Limb (tissue), 2 donors: ENCODE measurements around the gene PLD1.
"Not testable (repeated sequence)": the region's sequence is repeated elsewhere in the genome, so short reads cannot be mapped to it uniquely, and the experiment has no call there.

Experiments
- DNase-seq, 2 donors: peaks; one replicate each; pipeline ENCODE4 v3.0.0-alpha.2; 2016; ENCODE audit errors: extremely low spot score in 2 of 2

PLD1 gene

GRCh38 chr3:171672124-171672523, 138.2 kb downstream of the PLD1 start:
- no peak for DNase-seq

- no peak for DNase-seq
Measured at GRCh38 chr3:171671709-171672108, 138.6 kb downstream of the PLD1 start.

- DNase-seq: no peak
Measured at GRCh38 chr3:171666516-171666915, 143.8 kb downstream of the PLD1 start.

- DNase-seq: no peak
Measured at GRCh38 chr3:171663805-171664204, 146.5 kb downstream of the PLD1 start.

GRCh38 chr3:171661484-171661883, 148.8 kb downstream of the PLD1 start:
- DNase-seq: no peak

- no peak for DNase-seq
Measured at GRCh38 chr3:171660188-171660587, 150.1 kb downstream of the PLD1 start.

GRCh38 chr3:171658841-171659240, 151.4 kb downstream of the PLD1 start:
- DNase-seq: peak in 1 of 2 donors; percentile 28

GRCh38 chr3:171654809-171655208, 155.5 kb downstream of the PLD1 start:
- DNase-seq: peak; percentile 34 to 76

GRCh38 chr3:171654326-171654725, 156.0 kb downstream of the PLD1 start:
- DNase-seq: no peak

GRCh38 chr3:171653701-171654100, 156.6 kb downstream of the PLD1 start:
- no peak for DNase-seq

GRCh38 chr3:171652932-171653331, 157.4 kb downstream of the PLD1 start:
- DNase-seq: no peak

GRCh38 chr3:171649911-171650592, 160.2 kb downstream of the PLD1 start:
- DNase-seq: no peak

GRCh38 chr3:171649267-171649666, 161.0 kb downstream of the PLD1 start:
- peak in 1 of 2 donors; percentile 21 for DNase-seq

- no peak for DNase-seq
Measured at GRCh38 chr3:171648069-171648468, 162.2 kb downstream of the PLD1 start.

- peak in 1 of 2 donors; percentile 72 for DNase-seq
Measured at GRCh38 chr3:171646357-171647133, 163.7 kb downstream of the PLD1 start.

GRCh38 chr3:171644681-171645080, 165.6 kb downstream of the PLD1 start:
- DNase-seq: no peak

GRCh38 chr3:171643681-171644080, 166.6 kb downstream of the PLD1 start:
- DNase-seq: no peak

GRCh38 chr3:171643033-171643432, 167.2 kb downstream of the PLD1 start:
- DNase-seq: no peak

- no peak for DNase-seq
Measured at GRCh38 chr3:171640520-171641412, 169.5 kb downstream of the PLD1 start.

GRCh38 chr3:171636666-171637065, 173.6 kb downstream of the PLD1 start:
- DNase-seq: no peak

GRCh38 chr3:171632766-171633165, 177.5 kb downstream of the PLD1 start:
- DNase-seq: no peak

GRCh38 chr3:171626799-171627198, 183.5 kb downstream of the PLD1 start:
- DNase-seq: not testable (repeated sequence)
